Parathyroid adenoma (tissue), 2 donors: ENCODE data around the gene SASH1.

Experiments
- H2AFZ ChIP-seq: fragments of 300-600 bp; sonication (generic); one replicate; pipeline ENCODE4 v1.7.0; 2017; ENCODE audit warnings: antibody characterized with exemption, mild to moderate bottlenecking
- H3K27ac ChIP-seq: fragments of 300-600 bp; sonication (generic); one replicate; pipeline ENCODE4 v1.7.0; 2017
- H3K27me3 ChIP-seq: fragments of 300-600 bp; sonication (generic); one replicate; pipeline ENCODE4 v1.7.0; 2017; ENCODE audit warnings: low read length; ENCODE audit not compliant: control insufficient read depth, insufficient read depth
- H3K36me3 ChIP-seq: fragments of 300-600 bp; sonication (generic); one replicate; pipeline ENCODE4 v1.7.0; 2017; ENCODE audit warnings: low read length; ENCODE audit not compliant: control insufficient read depth, insufficient read depth
- H3K4me1 ChIP-seq: fragments of 300-600 bp; sonication (generic); one replicate; pipeline ENCODE4 v1.7.0; 2017; ENCODE audit warnings: control low read depth
- H3K4me2 ChIP-seq: fragments of 300-600 bp; sonication (generic); one replicate; pipeline ENCODE4 v1.7.0; 2017; ENCODE audit warnings: low read length
- H3K4me3 ChIP-seq: fragments of 300-600 bp; sonication (generic); one replicate; pipeline ENCODE4 v1.7.0; 2017; ENCODE audit warnings: low read depth, low read length
- H3K79me2 ChIP-seq: fragments of 300-600 bp; sonication (generic); one replicate; pipeline ENCODE4 v1.7.0; 2017; ENCODE audit warnings: control low read depth
- H3K9ac ChIP-seq: fragments of 300-600 bp; sonication (generic); one replicate; pipeline ENCODE4 v1.7.0; 2017; ENCODE audit warnings: mild to moderate bottlenecking
- H3K9me3 ChIP-seq: fragments of 300-600 bp; sonication (generic); one replicate; pipeline ENCODE4 v1.7.0; 2017; ENCODE audit warnings: low read length; ENCODE audit not compliant: control insufficient read depth
- TF ChIP-seq, protein P1 (sequence below): fragments of 300-600 bp; sonication (generic); IDR thresholded peaks from one replicate; pipeline ENCODE4 v1.7.0; 2017; ENCODE audit warnings: antibody characterized with exemption, mild to moderate bottlenecking
- donor health status: primary hyperparathyroidism.

SASH1 gene

DNA sequence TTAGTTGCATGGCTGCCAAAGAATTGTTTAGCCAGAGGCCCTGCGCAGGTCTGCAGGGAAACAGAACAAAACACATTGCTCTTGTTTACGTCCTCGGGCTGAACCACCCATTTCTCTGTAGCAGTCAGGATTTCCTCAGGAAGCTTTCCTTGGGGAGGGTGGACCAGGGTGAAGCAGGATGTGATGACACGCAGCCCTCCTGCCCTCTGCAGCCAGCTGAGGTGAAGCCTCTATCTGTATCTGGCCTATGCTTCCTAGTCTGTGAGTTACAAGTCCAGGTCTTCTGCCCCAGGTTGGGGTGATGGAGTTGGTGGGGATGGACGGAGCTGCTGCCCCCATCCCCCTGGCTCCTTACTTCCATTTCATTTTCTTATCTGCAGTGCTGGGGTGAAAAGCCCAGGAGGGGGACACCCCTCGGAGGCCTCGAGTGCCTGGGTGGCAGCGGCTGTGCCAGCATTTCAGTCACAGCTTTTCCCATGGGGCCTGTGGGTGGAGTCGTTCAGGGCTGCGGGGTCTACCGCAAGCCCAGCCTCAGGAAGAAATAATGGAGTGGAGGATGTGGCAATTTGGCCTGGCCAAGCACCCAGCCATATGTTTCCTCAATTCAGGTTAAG, 24.9 kb downstream of the SASH1 start:
- Histone ChIP-seq H3K4me2 (no peak overlapping the region), H3K4me1 (no peaks in the 10 kb centered on the region), H3K36me3 (no peaks in the 10 kb centered on the region), H2AFZ (no peak overlapping the region), H3K79me2 (no peaks in the 10 kb centered on the region), H3K4me3 (no peak overlapping the region), H3K27me3 (no peaks in the 10 kb centered on the region), H3K27ac (peak overlapping the region; percentile 64), H3K9me3 (no peaks in the 10 kb centered on the region), H3K9ac (no peak overlapping the region)
- TF ChIP-seq, protein P1, sequence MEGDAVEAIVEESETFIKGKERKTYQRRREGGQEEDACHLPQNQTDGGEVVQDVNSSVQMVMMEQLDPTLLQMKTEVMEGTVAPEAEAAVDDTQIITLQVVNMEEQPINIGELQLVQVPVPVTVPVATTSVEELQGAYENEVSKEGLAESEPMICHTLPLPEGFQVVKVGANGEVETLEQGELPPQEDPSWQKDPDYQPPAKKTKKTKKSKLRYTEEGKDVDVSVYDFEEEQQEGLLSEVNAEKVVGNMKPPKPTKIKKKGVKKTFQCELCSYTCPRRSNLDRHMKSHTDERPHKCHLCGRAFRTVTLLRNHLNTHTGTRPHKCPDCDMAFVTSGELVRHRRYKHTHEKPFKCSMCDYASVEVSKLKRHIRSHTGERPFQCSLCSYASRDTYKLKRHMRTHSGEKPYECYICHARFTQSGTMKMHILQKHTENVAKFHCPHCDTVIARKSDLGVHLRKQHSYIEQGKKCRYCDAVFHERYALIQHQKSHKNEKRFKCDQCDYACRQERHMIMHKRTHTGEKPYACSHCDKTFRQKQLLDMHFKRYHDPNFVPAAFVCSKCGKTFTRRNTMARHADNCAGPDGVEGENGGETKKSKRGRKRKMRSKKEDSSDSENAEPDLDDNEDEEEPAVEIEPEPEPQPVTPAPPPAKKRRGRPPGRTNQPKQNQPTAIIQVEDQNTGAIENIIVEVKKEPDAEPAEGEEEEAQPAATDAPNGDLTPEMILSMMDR: no peak

DNA sequence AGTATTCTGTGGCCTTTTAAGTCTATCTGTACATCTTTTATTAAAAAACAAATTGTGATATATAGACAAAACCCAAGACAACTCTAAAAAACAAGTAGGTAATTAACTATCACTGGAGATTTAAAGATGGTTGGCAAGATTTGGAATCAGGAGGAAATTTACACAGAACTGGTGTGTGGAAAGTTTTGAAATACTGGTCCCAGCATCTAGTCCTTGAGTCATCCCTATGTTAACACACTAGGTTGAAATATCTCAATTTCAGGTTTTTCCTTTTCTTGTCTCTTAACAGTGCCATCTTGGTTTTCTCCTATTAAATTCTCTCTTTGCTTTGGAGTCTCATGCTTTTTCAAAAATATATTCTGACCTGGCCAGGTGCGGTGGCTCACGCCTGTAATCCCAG, 27.5 kb downstream of the SASH1 start:
- no peaks in the 10 kb centered on the region for H3K9me3 ChIP-seq
- H3K79me2 ChIP-seq: no peaks in the 10 kb centered on the region
- H3K27ac ChIP-seq: no peak overlapping the region
- H3K27me3 ChIP-seq: no peaks in the 10 kb centered on the region
- no peak overlapping the region for H3K4me3 ChIP-seq
- no peak overlapping the region for H3K4me2 ChIP-seq
- no peaks in the 10 kb centered on the region for H3K4me1 ChIP-seq
- no peak overlapping the region for H2AFZ ChIP-seq
- no peaks in the 10 kb centered on the region for H3K36me3 ChIP-seq
- TF ChIP-seq, protein P1: no peak
- no peak overlapping the region for H3K9ac ChIP-seq

DNA sequence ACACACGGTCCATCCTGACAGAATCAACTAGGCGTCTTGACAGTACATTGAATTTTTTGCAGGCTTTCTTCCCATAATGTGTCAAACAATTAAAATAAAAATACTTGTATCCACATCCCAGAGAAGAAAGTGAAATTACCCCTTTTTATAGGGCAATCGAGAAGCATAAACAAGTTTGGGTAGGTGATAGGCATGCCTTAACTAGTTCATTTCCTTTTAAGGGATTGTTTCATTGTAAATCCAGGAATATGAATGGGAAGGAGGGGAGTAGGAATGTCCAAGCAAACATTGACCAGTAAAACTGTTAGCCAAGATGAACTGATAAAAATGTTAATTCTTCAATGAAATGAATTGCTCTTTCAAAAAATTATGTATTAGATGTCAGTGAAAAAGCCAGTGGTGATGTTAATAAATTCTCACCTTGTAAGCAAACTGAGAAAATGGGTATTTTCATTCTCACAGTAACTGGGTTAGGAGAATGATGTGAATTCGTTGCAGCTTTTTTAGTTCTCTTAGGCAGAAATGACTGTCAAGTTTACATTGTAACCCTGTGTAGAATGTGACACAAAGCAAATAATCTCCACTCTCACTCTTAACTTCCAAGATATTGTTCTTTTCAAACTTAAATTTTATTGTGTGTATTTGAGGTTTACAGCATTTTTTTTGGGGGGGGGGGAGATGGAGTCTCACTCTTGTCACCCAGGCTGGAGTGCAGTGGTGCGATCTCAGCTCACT, 31.6 kb downstream of the SASH1 start:
- no peaks in the 10 kb centered on the region for H3K4me1 ChIP-seq
- H3K79me2 ChIP-seq: no peaks in the 10 kb centered on the region
- no peaks in the 10 kb centered on the region for H3K36me3 ChIP-seq
- H3K4me3 ChIP-seq: no peak overlapping the region
- no peak overlapping the region for H2AFZ ChIP-seq
- no peaks in the 10 kb centered on the region for H3K27me3 ChIP-seq
- H3K4me2 ChIP-seq: no peak overlapping the region
- no peaks in the 10 kb centered on the region for H3K9me3 ChIP-seq
- no peak overlapping the region for H3K9ac ChIP-seq
- H3K27ac ChIP-seq: no peak overlapping the region
- TF ChIP-seq, protein P1: no peak

DNA sequence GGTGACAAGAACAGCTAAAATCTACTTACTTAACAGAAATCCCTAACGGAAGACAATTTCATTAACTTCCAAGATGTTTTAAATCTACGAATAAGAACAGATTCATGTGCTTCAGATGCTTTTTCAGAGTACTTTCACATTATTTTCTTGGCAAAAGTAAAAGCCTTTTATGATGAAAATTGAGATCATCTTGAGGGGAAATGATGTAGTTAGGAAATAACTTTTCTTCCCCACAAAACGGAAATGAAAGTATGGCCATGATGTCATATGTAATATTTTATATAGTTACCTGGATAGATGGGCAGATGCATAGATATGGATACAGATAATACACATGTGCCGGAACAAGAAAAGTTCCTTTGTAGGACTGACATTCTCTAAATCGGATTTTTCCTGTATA, 32.8 kb downstream of the SASH1 start:
- TF ChIP-seq, protein P1: no peak
- Histone ChIP-seq H3K27ac (no peak overlapping the region), H3K4me1 (no peaks in the 10 kb centered on the region), H3K9me3 (no peaks in the 10 kb centered on the region), H3K9ac (no peak overlapping the region), H3K27me3 (no peaks in the 10 kb centered on the region), H2AFZ (no peak overlapping the region), H3K36me3 (no peaks in the 10 kb centered on the region), H3K79me2 (no peaks in the 10 kb centered on the region), H3K4me3 (no peak overlapping the region), H3K4me2 (no peak overlapping the region)

DNA sequence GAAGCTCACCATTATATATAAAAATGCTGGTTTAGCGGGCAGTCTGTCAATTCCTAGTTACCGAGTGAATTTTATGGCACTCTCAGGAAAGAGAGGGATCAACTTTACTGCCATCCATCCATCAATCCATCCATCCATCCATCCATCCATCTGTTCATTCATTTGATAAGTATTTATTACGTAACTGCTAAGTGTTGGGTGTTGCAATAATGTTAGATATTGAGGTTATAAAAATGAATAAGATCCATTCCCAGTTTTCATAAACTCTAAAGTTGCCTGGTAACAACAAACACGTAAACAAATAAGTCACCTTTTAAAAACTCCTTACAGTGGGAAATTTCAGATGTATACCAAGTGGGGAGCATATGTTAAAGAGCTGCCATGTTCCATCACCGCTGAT, 36.8 kb downstream of the SASH1 start:
- Histone ChIP-seq H3K9ac (no peak overlapping the region), H3K4me2 (no peak overlapping the region), H3K36me3 (no peaks in the 10 kb centered on the region), H3K27ac (no peak overlapping the region), H3K4me1 (no peaks in the 10 kb centered on the region), H2AFZ (no peak overlapping the region), H3K4me3 (no peak overlapping the region), H3K27me3 (no peaks in the 10 kb centered on the region), H3K79me2 (no peaks in the 10 kb centered on the region), H3K9me3 (no peaks in the 10 kb centered on the region)
- TF ChIP-seq, protein P1: no peak
